ENCODE measurements around the gene RAPGEF4.

RAPGEF4 gene

GRCh38 chr2:172725284-172725683 is 10.4 kb upstream of the RAPGEF4 start:
- Histone ChIP-seq H3K36me3 (ENCODE audit: control insufficient read depth, low read length) (no peaks in the 10 kb centered on the region), H3K79me2 (ENCODE audit: control insufficient read depth, low read length) (no peaks in the 10 kb centered on the region), H4K20me1 (ENCODE audit: control insufficient read depth, insufficient read depth, low read depth, low read length) (no peaks in the 10 kb centered on the region), H3K9me2 (replicated peaks; ENCODE audit: control insufficient read depth, low read length) (no peaks in the 10 kb centered on the region; the same call in 1 of the 2 replicates), H3K27me3 (ENCODE audit: control insufficient read depth, low read length) (no peaks in the 10 kb centered on the region; the same call in 1 of the 2 replicates), H3K9me3 (ENCODE audit: control insufficient read depth, insufficient read depth, low read length) (no peaks in the 10 kb centered on the region), H3K27ac (ENCODE audit: low read depth, low read length) (no peak overlapping the region), H3F3A (ENCODE audit: control insufficient read depth, insufficient read depth) (no peaks in the 10 kb centered on the region), H3K4me3 (ENCODE audit: low read length) (no peak overlapping the region), H3K4me2 (ENCODE audit: low read length) (no peak overlapping the region), H3K4me1 (ENCODE audit: control insufficient read depth, low read length) (no peaks in the 10 kb centered on the region)
- TF ChIP-seq CTCF (IDR thresholded peaks at IDR 0.05; ENCODE audit: low read depth, low read length, poor library complexity, severe bottlenecking) (no peak), EZH2phosphoT487 (IDR thresholded peaks at IDR 0.05; ENCODE audit: borderline replicate concordance, low read length) (no peak)

GRCh38 chr2:172725746-172726145 is 9.9 kb upstream of the RAPGEF4 start:
- Histone ChIP-seq H3K36me3 (ENCODE audit: control insufficient read depth, low read length) (no peaks in the 10 kb centered on the region), H3K4me3 (ENCODE audit: low read length) (no peak overlapping the region), H4K20me1 (ENCODE audit: control insufficient read depth, insufficient read depth, low read depth, low read length) (no peaks in the 10 kb centered on the region), H3K27ac (ENCODE audit: low read depth, low read length) (no peak overlapping the region), H3K27me3 (ENCODE audit: control insufficient read depth, low read length) (no peaks in the 10 kb centered on the region; the same call in 1 of the 2 replicates), H3K4me2 (ENCODE audit: low read length) (no peak overlapping the region), H3K9me3 (ENCODE audit: control insufficient read depth, insufficient read depth, low read length) (no peaks in the 10 kb centered on the region), H3F3A (ENCODE audit: control insufficient read depth, insufficient read depth) (no peaks in the 10 kb centered on the region), H3K9me2 (replicated peaks; ENCODE audit: control insufficient read depth, low read length) (no peaks in the 10 kb centered on the region; the same call in 1 of the 2 replicates), H3K79me2 (ENCODE audit: control insufficient read depth, low read length) (no peaks in the 10 kb centered on the region), H3K4me1 (ENCODE audit: control insufficient read depth, low read length) (no peaks in the 10 kb centered on the region)
- TF ChIP-seq EZH2phosphoT487 (IDR thresholded peaks at IDR 0.05; ENCODE audit: borderline replicate concordance, low read length) (no peak), CTCF (IDR thresholded peaks at IDR 0.05; ENCODE audit: low read depth, low read length, poor library complexity, severe bottlenecking) (no peak)

GRCh38 chr2:172726172-172726735 is 9.4 kb upstream of the RAPGEF4 start:
- no peaks in the 10 kb centered on the region for H3K79me2 ChIP-seq (ENCODE audit: control insufficient read depth, low read length)
- TF ChIP-seq CTCF (IDR thresholded peaks at IDR 0.05; ENCODE audit: low read depth, low read length, poor library complexity, severe bottlenecking): no peak
- TF ChIP-seq EZH2phosphoT487 (IDR thresholded peaks at IDR 0.05; ENCODE audit: borderline replicate concordance, low read length): no peak
- H3K4me1 ChIP-seq (ENCODE audit: control insufficient read depth, low read length): no peaks in the 10 kb centered on the region
- no peaks in the 10 kb centered on the region for H3F3A ChIP-seq (ENCODE audit: control insufficient read depth, insufficient read depth)
- H3K27me3 ChIP-seq (ENCODE audit: control insufficient read depth, low read length): no peaks in the 10 kb centered on the region; the same call in 1 of the 2 replicates
- no peaks in the 10 kb centered on the region for H3K9me3 ChIP-seq (ENCODE audit: control insufficient read depth, insufficient read depth, low read length)
- no peak overlapping the region for H3K4me2 ChIP-seq (ENCODE audit: low read length)
- H3K9me2 ChIP-seq (replicated peaks; ENCODE audit: control insufficient read depth, low read length): no peaks in the 10 kb centered on the region; the same call in 1 of the 2 replicates
- H3K36me3 ChIP-seq (ENCODE audit: control insufficient read depth, low read length): no peaks in the 10 kb centered on the region
- H3K4me3 ChIP-seq (ENCODE audit: low read length): no peak overlapping the region
- H3K27ac ChIP-seq (ENCODE audit: low read depth, low read length): no peak overlapping the region
- H4K20me1 ChIP-seq (ENCODE audit: control insufficient read depth, insufficient read depth, low read depth, low read length): no peaks in the 10 kb centered on the region
